ELF-1 (cell line): Measurements from ENCODE around the gene HNMT.
A peak's percentile ranks its signal among the peaks of the same experiment; 100 is the strongest.
"Not testable (repeated sequence)": the region's sequence is repeated elsewhere in the genome, so short reads cannot be mapped to it uniquely, and the experiment has no call there.

ENCODE experiments used
- DNase-seq: peaks from one replicate; pipeline ENCODE4 v3.0.0-alpha.2; 2016; ENCODE audit warnings: low read depth, low spot score

The HNMT gene

GRCh38 chr2:137964066-137964858 is at the start of gene HNMT:
Gene HNMT, plus strand, starts transcription at chr2:137964473. Its CDS starts 19 bp downstream, at chr2:137964492.
- peak; percentile 80 for DNase-seq

GRCh38 chr2:137921105-137921880 is 43.0 kb upstream of the HNMT start:
- DNase-seq, result no peak

GRCh38 chr2:137922171-137922570 is 42.1 kb upstream of the HNMT start:
- not testable (repeated sequence) for DNase-seq

GRCh38 chr2:137924019-137924418 is 40.3 kb upstream of the HNMT start:
- no peak for DNase-seq

GRCh38 chr2:137925599-137925998 is 38.7 kb upstream of the HNMT start:
- DNase-seq, result no peak

GRCh38 chr2:137927846-137928245 is 36.4 kb upstream of the HNMT start:
- no peak for DNase-seq

- peak; percentile 54 for DNase-seq
Observed at GRCh38 chr2:137928547-137929518, 35.4 kb upstream of the HNMT start.

GRCh38 chr2:137929519-137929916 is 34.8 kb upstream of the HNMT start:
- peak; percentile 26 for DNase-seq

- DNase-seq, result no peak
Observed at GRCh38 chr2:137930146-137930545, 34.1 kb upstream of the HNMT start.

- no peak for DNase-seq
Observed at GRCh38 chr2:137935591-137935990, 28.7 kb upstream of the HNMT start.

GRCh38 chr2:137937246-137937645 is 27.0 kb upstream of the HNMT start:
- DNase-seq, result no peak

GRCh38 chr2:137937778-137938177 is 26.5 kb upstream of the HNMT start:
- peak; percentile 14 for DNase-seq

- no peak for DNase-seq
Observed at GRCh38 chr2:137938204-137938603, 26.1 kb upstream of the HNMT start.

GRCh38 chr2:137939026-137939425 is 25.2 kb upstream of the HNMT start:
- DNase-seq, result no peak

- no peak for DNase-seq
Observed at GRCh38 chr2:137940154-137940553, 24.1 kb upstream of the HNMT start.

- peak; percentile 30 for DNase-seq
Observed at GRCh38 chr2:137942037-137942832, 22.0 kb upstream of the HNMT start.

- no peak for DNase-seq
Observed at GRCh38 chr2:137942833-137943677, 21.2 kb upstream of the HNMT start.

- no peak for DNase-seq
Observed at GRCh38 chr2:137943678-137944347, 20.5 kb upstream of the HNMT start.

- no peak for DNase-seq
Observed at GRCh38 chr2:137944714-137945113, 19.6 kb upstream of the HNMT start.
